ENCODE measurements around the gene PCED1A. TPM values are rescaled to one million over a fixed set of nuclear protein-coding genes. Genes with fewer than 3 reads are reported as not detected.
A peak's percentile ranks its signal among the peaks of the same experiment; 100 is the strongest.

The PCED1A gene
- total RNA-seq (2014; rRNA removed; shearing (Covaris generic)), result 18.3 and 25.6 TPM in 2 replicates

GRCh38 chr20:2840138-2840966 lies at the start of gene PCED1A, which contains the start of gene VPS16:
Gene PCED1A, minus strand, starts transcription at chr20:2840655. Its CDS starts 743 bp downstream, at chr20:2839912.
Gene VPS16, plus strand, starts transcription at chr20:2840745. Its CDS starts 30 bp downstream, at chr20:2840775.
- peak within 1 kb of the TSS; percentile 74 for H3K4me3 ChIP-seq
- H3K36me3 ChIP-seq, result peaks cover 30% of the 10 kb centered on the region
- H3K27me3 ChIP-seq (replicated peaks), result no peaks in the 10 kb centered on the region
- H3K27ac ChIP-seq, result peak within 1 kb of the TSS; percentile 91
- H3K9me3 ChIP-seq (replicated peaks), result peaks cover 5% of the 10 kb centered on the region; the same call in 1 of the 2 replicates
- peaks cover 18% of the 10 kb centered on the region for H3K4me1 ChIP-seq (replicated peaks)
- peak; percentile 83 to 89 for DNase-seq (ENCODE audit: low read depth in 1 of 2, low spot score in 2 of 2)

GRCh38 chr20:2889797-2890196 lies 49.3 kb upstream of the PCED1A start:
- H3K4me1 ChIP-seq (replicated peaks), result peaks cover 9% of the 10 kb centered on the region; the same call in 1 of the 2 replicates
- no peak overlapping the region for H3K4me3 ChIP-seq
- H3K36me3 ChIP-seq, result peaks cover 8% of the 10 kb centered on the region; the same call in 1 of the 2 replicates
- H3K9me3 ChIP-seq (replicated peaks), result no peaks in the 10 kb centered on the region; the same call in 1 of the 2 replicates
- no peak for DNase-seq (ENCODE audit: low read depth in 1 of 2, low spot score in 2 of 2)
- no peaks in the 10 kb centered on the region for H3K27me3 ChIP-seq (replicated peaks)
- H3K27ac ChIP-seq, result no peak overlapping the region

GRCh38 chr20:2889209-2889608 lies 48.8 kb upstream of the PCED1A start:
- H3K36me3 ChIP-seq, result peaks cover 8% of the 10 kb centered on the region; the same call in 1 of the 2 replicates
- no peak overlapping the region for H3K27ac ChIP-seq
- no peaks in the 10 kb centered on the region for H3K27me3 ChIP-seq (replicated peaks)
- H3K9me3 ChIP-seq (replicated peaks), result no peaks in the 10 kb centered on the region; the same call in 1 of the 2 replicates
- DNase-seq (ENCODE audit: low read depth in 1 of 2, low spot score in 2 of 2), result no peak
- H3K4me3 ChIP-seq, result no peak overlapping the region
- peaks cover 9% of the 10 kb centered on the region; the same call in 1 of the 2 replicates for H3K4me1 ChIP-seq (replicated peaks)

GRCh38 chr20:2888224-2888955 lies 47.9 kb upstream of the PCED1A start:
- Histone ChIP-seq H3K27me3 (replicated peaks) (no peaks in the 10 kb centered on the region), H3K4me3 (no peak overlapping the region), H3K27ac (no peak overlapping the region), H3K9me3 (replicated peaks) (no peaks in the 10 kb centered on the region), H3K4me1 (replicated peaks) (peaks cover 9% of the 10 kb centered on the region; the same call in 1 of the 2 replicates), H3K36me3 (peaks cover 8% of the 10 kb centered on the region; the same call in 1 of the 2 replicates)
- DNase-seq (ENCODE audit: low read depth in 1 of 2, low spot score in 2 of 2), result no peak

- Histone ChIP-seq H3K4me3 (no peak overlapping the region), H3K27ac (no peak overlapping the region), H3K36me3 (peaks cover 7% of the 10 kb centered on the region; the same call in 1 of the 2 replicates), H3K9me3 (replicated peaks) (no peaks in the 10 kb centered on the region), H3K27me3 (replicated peaks) (no peaks in the 10 kb centered on the region), H3K4me1 (replicated peaks) (peaks cover 9% of the 10 kb centered on the region; the same call in 1 of the 2 replicates)
- DNase-seq (ENCODE audit: low read depth in 1 of 2, low spot score in 2 of 2), result no peak
Measured at GRCh38 chr20:2887715-2888114, 47.3 kb upstream of the PCED1A start.

- H3K4me3 ChIP-seq, result no peak overlapping the region
- no peak for DNase-seq (ENCODE audit: low read depth in 1 of 2, low spot score in 2 of 2)
Measured at GRCh38 chr20:2883726-2884637, 43.5 kb upstream of the PCED1A start.

GRCh38 chr20:2880650-2881049 lies 40.2 kb upstream of the PCED1A start:
- Histone ChIP-seq H3K27ac (no peak overlapping the region), H3K36me3 (peaks cover 7% of the 10 kb centered on the region), H3K4me3 (no peak overlapping the region), H3K9me3 (replicated peaks) (no peaks in the 10 kb centered on the region), H3K4me1 (replicated peaks) (no peaks in the 10 kb centered on the region), H3K27me3 (replicated peaks) (no peaks in the 10 kb centered on the region)
- no peak for DNase-seq (ENCODE audit: low read depth in 1 of 2, low spot score in 2 of 2)

More at GRCh38 chr20:2883726-2884637, 43.5 kb upstream of the PCED1A start:
- Histone ChIP-seq H3K9me3 (replicated peaks) (no peaks in the 10 kb centered on the region), H3K36me3 (no peaks in the 10 kb centered on the region), H3K4me1 (replicated peaks) (no peaks in the 10 kb centered on the region), H3K27ac (no peak overlapping the region), H3K27me3 (replicated peaks) (no peaks in the 10 kb centered on the region)

GRCh38 chr20:2879146-2879545 lies 38.7 kb upstream of the PCED1A start:
- DNase-seq (ENCODE audit: low read depth in 1 of 2, low spot score in 2 of 2), result no peak
- H3K27ac ChIP-seq, result no peak overlapping the region

GRCh38 chr20:2878515-2878914 lies 38.1 kb upstream of the PCED1A start:
- Histone ChIP-seq H3K9me3 (replicated peaks) (no peaks in the 10 kb centered on the region), H3K4me1 (replicated peaks) (peaks cover 4% of the 10 kb centered on the region; the same call in 1 of the 2 replicates)

More at GRCh38 chr20:2879146-2879545, 38.7 kb upstream of the PCED1A start:
- Histone ChIP-seq H3K27me3 (replicated peaks) (no peaks in the 10 kb centered on the region), H3K36me3 (peaks cover 7% of the 10 kb centered on the region), H3K4me3 (no peak overlapping the region), H3K9me3 (replicated peaks) (no peaks in the 10 kb centered on the region), H3K4me1 (replicated peaks) (peaks cover 4% of the 10 kb centered on the region; the same call in 1 of the 2 replicates)

GRCh38 chr20:2875690-2876203 lies 35.3 kb upstream of the PCED1A start:
- no peak overlapping the region for H3K27ac ChIP-seq
- DNase-seq (ENCODE audit: low read depth in 1 of 2, low spot score in 2 of 2), result no peak
- H3K9me3 ChIP-seq (replicated peaks), result no peaks in the 10 kb centered on the region
- no peaks in the 10 kb centered on the region for H3K27me3 ChIP-seq (replicated peaks)
- no peak overlapping the region for H3K4me3 ChIP-seq
- H3K36me3 ChIP-seq, result peaks cover 12% of the 10 kb centered on the region
- peaks cover 20% of the 10 kb centered on the region for H3K4me1 ChIP-seq (replicated peaks)

More at GRCh38 chr20:2878515-2878914, 38.1 kb upstream of the PCED1A start:
- DNase-seq (ENCODE audit: low read depth in 1 of 2, low spot score in 2 of 2), result no peak
- Histone ChIP-seq H3K27ac (no peak overlapping the region), H3K36me3 (peaks cover 10% of the 10 kb centered on the region), H3K4me3 (no peak overlapping the region), H3K27me3 (replicated peaks) (no peaks in the 10 kb centered on the region)

- H3K9me3 ChIP-seq (replicated peaks), result no peaks in the 10 kb centered on the region
- DNase-seq (ENCODE audit: low read depth in 1 of 2, low spot score in 2 of 2), result peak in 1 of 2 experiments; percentile 15
- H3K4me3 ChIP-seq, result peak overlapping the region; percentile 92
- H3K4me1 ChIP-seq (replicated peaks), result peaks cover 29% of the 10 kb centered on the region
- H3K27me3 ChIP-seq (replicated peaks), result no peaks in the 10 kb centered on the region
- H3K27ac ChIP-seq, result no peak overlapping the region
- peaks cover 12% of the 10 kb centered on the region for H3K36me3 ChIP-seq
Measured at GRCh38 chr20:2874456-2874855, 34.0 kb upstream of the PCED1A start.

GRCh38 chr20:2873747-2874041 lies 33.2 kb upstream of the PCED1A start:
- H3K4me3 ChIP-seq, result peak overlapping the region; percentile 92
- H3K36me3 ChIP-seq, result peaks cover 12% of the 10 kb centered on the region
- DNase-seq (ENCODE audit: low read depth in 1 of 2, low spot score in 2 of 2), result peak; percentile 27 to 68
- no peaks in the 10 kb centered on the region for H3K27me3 ChIP-seq (replicated peaks)
- no peaks in the 10 kb centered on the region for H3K9me3 ChIP-seq (replicated peaks)
- peaks cover 29% of the 10 kb centered on the region for H3K4me1 ChIP-seq (replicated peaks)
- H3K27ac ChIP-seq, result peak overlapping the region; percentile 27

Measured in SJSA1 (cell line).